H1 (cell line): ENCODE results near the gene BEST3.

Experiments used
- BACH1 ChIP-seq: IDR thresholded peaks from 2 replicates; pipeline ENCODE4 v1.6.1; 2012; ENCODE audit warnings: low read length, improper control_type of control experiment
- EP300 ChIP-seq, 2 experiments: IDR thresholded peaks; 1 replicate in 1 of 2; 2 replicates in 1 of 2; pipeline ENCODE4 v1.6.1; 2011 to 2012; ENCODE audit warnings: low read depth in 2 of 2, low read length in 2 of 2, mild to moderate bottlenecking in 2 of 2, borderline replicate concordance in 1 of 2, inconsistent platforms in 1 of 2, moderate library complexity in 1 of 2
- YY1 ChIP-seq: IDR thresholded peaks from 2 replicates; pipeline ENCODE4 v1.6.1; 2011; ENCODE audit warnings: low read depth, mild to moderate bottlenecking, low read length
- TF ChIP-seq, protein P1 (sequence below), 3 experiments: IDR thresholded peaks; 1 replicate in 2 of 3; 2 replicates in 1 of 3; pipeline versions ENCODE4 v1.5.1 to v1.6.1; 2011; ENCODE audit warnings: low read length in 3 of 3, mild to moderate bottlenecking in 3 of 3, inconsistent platforms in 2 of 3, low read depth in 1 of 3, moderate library complexity in 1 of 3; ENCODE audit not compliant: insufficient read depth in 1 of 3; ENCODE audit errors: control extremely low read depth in 1 of 3

DNA sequence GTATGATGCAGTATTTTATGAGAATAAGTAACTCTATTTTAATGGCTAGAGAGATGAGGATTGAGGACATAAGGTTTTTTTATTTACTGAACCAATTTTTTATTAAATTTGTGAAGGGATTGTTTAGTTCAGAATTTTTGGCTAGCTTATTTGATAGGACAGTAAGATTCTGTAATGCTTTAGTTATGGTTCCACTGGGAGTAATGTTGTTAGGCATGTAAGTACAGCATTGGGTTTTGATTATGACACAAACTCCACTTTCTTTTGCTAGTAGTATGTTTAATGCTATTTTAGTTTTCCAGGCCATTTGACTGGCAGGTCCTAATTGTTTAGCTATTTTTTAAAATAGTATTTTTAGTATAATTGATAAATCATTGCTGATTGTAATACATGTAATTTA, 54.6 kb downstream of the BEST3 start:
- no peak for TF ChIP-seq YY1
- no peak for TF ChIP-seq EP300 (IDR thresholded peaks at IDR 0.05; ENCODE audit: borderline replicate concordance in 1 of 2, low read depth in 2 of 2, low read length in 2 of 2)
- TF ChIP-seq, protein P1, sequence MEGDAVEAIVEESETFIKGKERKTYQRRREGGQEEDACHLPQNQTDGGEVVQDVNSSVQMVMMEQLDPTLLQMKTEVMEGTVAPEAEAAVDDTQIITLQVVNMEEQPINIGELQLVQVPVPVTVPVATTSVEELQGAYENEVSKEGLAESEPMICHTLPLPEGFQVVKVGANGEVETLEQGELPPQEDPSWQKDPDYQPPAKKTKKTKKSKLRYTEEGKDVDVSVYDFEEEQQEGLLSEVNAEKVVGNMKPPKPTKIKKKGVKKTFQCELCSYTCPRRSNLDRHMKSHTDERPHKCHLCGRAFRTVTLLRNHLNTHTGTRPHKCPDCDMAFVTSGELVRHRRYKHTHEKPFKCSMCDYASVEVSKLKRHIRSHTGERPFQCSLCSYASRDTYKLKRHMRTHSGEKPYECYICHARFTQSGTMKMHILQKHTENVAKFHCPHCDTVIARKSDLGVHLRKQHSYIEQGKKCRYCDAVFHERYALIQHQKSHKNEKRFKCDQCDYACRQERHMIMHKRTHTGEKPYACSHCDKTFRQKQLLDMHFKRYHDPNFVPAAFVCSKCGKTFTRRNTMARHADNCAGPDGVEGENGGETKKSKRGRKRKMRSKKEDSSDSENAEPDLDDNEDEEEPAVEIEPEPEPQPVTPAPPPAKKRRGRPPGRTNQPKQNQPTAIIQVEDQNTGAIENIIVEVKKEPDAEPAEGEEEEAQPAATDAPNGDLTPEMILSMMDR (IDR thresholded peaks at IDR 0.05; ENCODE audit: control extremely low read depth in 1 of 3, insufficient read depth in 1 of 3, low read depth in 1 of 3, low read length in 3 of 3), result no peak
- TF ChIP-seq BACH1, result no peak
